ENCODE data around the gene IL34.
A peak's percentile ranks its signal among the peaks of the same experiment; 100 is the strongest.

IL34 gene

DNA sequence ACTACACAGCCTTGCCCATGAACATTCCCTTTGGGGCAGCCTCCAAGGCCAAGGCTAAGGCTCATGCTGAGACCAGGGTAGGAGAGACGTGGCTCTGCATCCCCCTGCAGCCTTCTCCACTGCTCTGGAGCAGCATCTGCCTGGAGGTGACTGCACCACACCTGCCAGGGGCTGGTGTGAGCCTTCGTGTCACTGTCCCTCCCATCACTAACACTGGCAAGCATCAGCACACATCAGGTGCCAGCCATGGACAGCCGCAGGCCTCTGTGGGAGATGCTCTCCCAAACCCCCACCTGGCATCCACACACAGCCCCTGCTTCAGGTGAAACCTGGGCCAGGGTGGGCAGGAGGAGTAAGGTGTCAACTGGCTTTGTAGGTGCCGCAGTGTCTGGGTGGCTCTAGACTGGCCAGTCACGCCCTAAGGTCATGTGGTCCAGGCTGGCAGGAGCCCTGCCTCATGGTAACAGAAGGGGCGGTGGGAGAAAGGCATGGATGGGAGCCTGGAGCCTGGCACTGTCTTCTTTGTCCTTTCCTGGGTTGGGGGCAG lies 57.5 kb downstream of the IL34 start:
- no peak for DNase-seq

DNA sequence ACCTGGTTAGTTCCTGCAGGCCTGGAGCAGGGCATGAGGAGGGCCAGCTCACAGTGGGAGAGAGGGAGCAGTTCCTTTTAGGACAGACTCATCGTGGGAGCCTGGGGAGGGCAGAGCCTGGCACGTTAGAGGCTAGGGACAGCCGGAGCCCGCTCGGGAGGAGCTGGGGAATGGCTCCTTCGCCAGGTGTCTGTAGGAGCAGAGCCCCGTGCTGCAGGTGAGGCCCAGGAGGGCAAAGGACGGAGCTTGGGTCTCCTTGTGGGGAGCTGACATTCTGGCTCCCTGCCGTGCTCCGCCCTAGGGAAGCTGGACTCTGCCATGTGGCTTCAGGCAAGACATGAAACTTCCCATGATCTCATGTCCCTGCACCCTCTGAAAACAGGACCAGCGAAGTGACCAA lies 58.2 kb downstream of the IL34 start:
- DNase-seq = no peak

DNA sequence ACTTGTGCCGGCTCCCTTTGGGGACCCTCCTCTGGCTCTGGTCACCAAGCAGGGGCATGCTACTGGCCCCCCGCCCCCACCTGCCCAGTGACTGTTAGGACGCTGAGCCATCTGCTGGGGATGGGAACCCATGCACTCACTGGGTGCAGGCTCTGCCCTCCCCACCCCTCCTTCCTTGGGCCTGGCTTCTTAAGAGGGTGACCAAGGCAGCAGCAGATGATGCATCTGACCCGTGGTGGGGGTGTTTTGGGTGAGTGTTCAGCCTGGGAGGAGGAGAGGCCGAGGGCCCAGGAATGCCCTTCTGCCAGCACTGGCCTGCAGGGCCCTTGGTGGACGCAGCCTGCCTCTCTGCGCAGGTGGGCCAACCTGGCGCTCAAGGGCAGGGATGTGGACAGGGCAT lies 58.7 kb downstream of the IL34 start:
- no peak for DNase-seq

DNA sequence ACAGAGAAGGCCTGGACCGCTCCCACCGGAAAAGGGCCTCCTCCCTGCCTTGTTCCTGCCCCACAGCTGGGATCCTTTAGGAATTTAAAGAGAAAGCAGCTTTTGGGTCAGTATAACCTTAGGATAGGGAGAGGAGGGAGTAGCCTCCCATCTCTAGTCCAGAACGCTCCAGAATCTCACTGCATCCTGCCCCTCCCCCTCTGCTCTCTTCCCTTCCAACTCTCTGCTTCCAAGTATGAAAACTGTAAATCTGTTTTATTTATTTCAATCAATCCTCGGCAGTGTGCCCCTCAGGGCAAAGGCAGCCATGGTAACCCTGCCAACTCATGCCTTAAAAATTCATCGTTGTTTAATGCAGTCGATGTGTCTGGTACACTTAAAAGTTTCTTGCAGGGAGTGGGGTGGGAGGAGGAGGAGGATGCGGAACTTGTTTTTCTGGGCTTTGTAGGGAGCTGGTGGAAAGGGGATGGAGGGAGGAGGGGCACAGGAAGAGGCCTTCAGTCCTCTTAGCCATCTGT lies 60.6 kb downstream of the IL34 start:
- DNase-seq = peak; percentile 16 to 64

GRCh38 chr16:70708366-70709246 lies 62.2 kb downstream of the IL34 start:
- DNase-seq = no peak

- no peak for DNase-seq
These were observed 63.1 kb downstream of the IL34 start for GRCh38 chr16:70709457-70709856.

DNA sequence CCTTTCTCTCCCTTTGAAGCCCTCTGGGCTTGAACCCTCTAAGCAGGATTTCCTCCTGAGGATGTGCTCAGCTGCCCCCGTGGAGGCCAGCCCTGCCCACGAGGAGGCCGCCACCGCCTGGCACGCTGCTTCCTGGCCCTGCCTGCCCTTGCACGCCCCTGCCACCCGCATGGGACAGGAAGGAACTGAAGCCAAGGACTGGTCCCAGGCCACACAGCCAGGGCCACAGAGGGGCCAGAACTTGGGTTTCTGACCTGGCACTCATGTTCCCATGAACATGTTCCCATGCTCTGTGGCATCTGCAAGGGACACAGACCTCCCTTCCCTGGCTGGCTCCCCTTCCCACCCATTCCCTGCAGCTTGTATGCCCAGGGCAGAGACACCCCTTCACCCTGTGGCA lies 63.6 kb downstream of the IL34 start:
- DNase-seq = no peak
